Forelimb muscle (tissue), 1 donor: Measurements from ENCODE around the gene SPATA21. TPM values are rescaled to one million over a fixed set of nuclear protein-coding genes. Genes with fewer than 3 reads are reported as not detected.
A peak's percentile ranks its signal among the peaks of the same experiment; 100 is the strongest.

Source experiments
- DNase-seq: peaks from one replicate; pipeline ENCODE4 v3.0.0-alpha.2; 2013; ENCODE audit warnings: low read depth
- polyA plus RNA-seq: library from polyadenylated mRNA; unstranded; fragments of 120-200 nt; gene quantifications from one replicate; pipeline ENCODE4 v1.2.1, GENCODE V29; 2013; ENCODE audit not compliant: insufficient read length

Gene SPATA21
- polyA plus RNA-seq, 1 donor: not detected

DNA sequence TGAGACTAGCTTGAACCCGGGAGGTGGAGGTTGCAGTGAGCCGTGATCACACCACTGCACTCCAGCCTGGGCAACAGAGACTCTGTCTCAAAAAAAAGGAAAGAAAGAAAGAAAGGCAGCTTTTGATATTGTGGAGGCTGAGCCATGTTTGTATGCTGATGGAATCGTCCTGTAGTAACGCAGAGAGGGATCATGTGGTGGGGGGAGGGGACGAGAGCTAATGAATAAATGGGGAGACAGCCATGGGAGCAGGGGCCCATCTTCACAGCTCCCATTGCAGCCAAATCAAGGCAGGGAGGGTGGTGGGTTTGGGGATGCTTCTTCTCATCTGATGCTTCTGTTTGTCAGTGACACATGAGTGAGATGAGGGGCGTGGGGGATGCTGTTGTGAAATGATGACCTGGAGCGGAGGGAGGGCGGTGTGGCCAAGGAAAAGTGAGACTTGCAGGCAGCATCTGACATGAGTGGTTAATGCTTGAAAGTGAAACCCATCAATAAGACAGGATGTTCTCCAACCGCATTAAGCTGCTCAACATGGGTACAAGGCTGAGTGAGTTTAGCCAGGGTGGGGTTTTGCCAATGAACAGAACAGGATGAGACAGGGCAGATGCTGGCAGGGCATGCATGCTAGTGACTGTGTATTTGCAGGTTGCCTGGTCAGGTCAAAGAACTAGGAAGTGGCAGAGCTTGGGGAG lies 16.7 kb downstream of the SPATA21 start:
- no peak for DNase-seq

- DNase-seq: no peak
Observed at GRCh38 chr1:16418823-16419425, 18.3 kb downstream of the SPATA21 start.

DNA sequence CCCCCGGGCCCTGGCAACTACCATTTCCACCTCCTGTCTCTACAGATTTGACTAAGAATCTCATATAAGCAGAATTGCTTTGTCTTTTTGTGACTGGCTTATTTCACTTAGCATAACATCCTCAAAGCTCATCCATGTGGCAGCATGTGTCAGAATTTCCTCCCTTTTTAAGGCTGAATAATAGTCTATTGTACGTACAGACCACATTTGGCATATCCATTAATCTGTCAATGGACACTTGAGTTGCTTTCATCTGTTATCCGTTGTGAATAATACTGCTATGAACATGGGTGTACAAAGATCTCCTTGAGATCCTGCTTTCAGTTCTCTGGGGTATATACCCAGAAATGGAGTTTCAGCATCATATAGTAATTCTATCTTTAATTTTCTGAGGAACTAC lies 24.0 kb downstream of the SPATA21 start:
- DNase-seq: no peak

DNA sequence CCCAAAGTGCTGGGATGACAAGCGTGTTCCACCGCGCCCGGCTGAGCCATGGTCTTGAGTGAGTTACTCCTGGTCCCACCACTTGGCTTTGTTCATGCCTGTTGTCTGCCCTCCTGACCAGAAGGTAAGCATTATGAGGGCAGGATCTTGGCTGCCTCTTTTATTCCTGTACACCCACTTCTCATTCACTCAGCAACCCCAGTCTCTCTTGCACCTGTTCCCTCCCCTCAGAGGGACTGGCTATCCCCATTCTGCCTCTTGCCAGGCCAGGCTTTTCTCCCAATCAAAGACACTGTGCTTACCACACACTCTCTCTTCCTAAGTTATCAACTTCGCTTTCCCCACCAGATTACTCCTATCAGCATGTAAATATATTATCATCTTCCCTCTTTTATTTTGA lies 26.4 kb downstream of the SPATA21 start:
- no peak for DNase-seq

- no peak for DNase-seq
Observed at GRCh38 chr1:16409536-16410152, 27.6 kb downstream of the SPATA21 start.

DNA sequence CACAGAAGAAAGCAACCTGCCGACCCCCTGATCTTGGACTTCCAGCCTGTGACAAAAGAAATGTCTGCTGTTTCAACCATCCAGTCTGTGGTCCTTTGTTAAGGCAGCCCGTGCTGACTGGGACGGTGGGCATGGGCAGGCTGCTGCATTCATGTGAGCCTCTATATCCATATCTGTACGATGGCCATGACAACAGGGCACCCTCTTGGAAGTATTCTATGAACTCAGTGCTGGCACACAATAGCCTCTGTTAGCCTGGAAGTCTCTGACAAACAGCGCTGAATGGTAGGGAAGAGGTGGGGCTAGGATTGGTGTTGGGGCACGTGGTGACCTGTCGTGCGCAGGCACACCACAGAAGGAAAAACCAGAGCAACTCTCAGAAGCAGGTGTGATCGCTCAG lies 30.4 kb downstream of the SPATA21 start:
- no peak for DNase-seq

GRCh38 chr1:16405441-16405840 lies 31.8 kb downstream of the SPATA21 start:
- DNase-seq: no peak

GRCh38 chr1:16402742-16403141 lies 34.5 kb downstream of the SPATA21 start:
- no peak for DNase-seq

- DNase-seq: no peak
Observed at GRCh38 chr1:16398371-16398953, 38.8 kb downstream of the SPATA21 start.

DNA sequence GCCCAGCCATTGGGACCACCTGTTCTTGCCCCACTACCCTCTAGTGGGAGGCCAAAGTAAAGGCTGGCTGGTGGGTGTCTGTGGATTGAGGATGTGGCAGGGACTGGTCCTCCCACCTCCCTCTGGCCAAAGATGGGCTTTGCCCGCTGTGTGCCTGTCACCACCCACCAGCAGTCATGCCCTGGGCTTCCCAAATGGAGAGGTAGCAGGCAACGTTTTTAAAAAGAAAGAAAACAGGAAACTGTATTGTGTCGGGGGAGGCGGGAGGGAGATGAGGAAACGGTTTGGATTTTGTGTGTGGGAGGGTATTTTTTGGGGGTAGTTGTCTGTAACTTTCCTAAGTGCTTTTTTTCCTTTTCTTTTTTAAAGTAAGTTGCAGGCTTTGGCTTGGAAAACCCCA lies 40.1 kb downstream of the SPATA21 start:
- DNase-seq: no peak

GRCh38 chr1:16396591-16396990 lies 40.6 kb downstream of the SPATA21 start:
- no peak for DNase-seq

- no peak for DNase-seq
Observed at GRCh38 chr1:16394977-16395376, 42.2 kb downstream of the SPATA21 start.

GRCh38 chr1:16393570-16394521 lies 43.4 kb downstream of the SPATA21 start:
- DNase-seq: no peak

DNA sequence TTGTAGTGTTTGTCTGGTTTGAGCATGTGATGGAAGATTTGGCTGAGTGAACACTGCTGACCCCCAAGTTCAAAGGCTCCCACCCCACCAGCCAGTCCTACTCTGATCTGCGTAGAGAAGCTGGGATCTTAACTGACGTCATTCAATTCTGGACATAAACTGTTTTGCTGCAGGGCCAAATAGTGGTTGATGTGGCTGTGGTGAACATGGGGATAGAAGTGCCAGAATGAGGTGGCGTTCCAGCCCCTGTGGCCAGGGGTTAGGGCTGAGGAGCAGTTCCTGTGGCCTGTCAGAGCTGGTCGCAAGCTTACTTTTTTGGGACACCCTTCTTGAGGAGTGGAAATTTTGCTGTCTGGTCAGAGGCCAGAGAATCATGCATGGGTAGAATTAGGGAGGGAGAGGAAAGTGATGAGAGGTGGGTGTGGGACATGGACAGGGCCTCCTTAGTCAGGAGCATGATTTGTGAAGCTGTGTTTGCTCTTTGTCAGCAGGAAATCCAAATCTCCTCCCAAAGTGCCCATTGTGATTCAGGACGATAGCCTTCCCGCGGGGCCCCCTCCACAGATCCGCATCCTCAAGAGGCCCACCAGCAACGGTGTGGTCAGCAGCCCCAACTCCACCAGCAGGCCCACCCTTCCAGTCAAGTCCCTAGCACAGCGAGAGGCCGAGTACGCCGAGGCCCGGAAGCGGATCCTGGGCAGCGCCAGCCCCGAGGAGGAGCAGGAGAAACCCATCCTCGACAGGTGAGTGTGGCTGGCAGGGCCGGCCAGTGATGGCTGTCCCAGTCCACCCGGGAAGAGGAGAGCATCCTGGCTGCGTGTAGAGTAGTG lies 44.3 kb downstream of the SPATA21 start:
- no peak for DNase-seq

GRCh38 chr1:16391411-16391810 lies 45.8 kb downstream of the SPATA21 start:
- no peak for DNase-seq

DNA sequence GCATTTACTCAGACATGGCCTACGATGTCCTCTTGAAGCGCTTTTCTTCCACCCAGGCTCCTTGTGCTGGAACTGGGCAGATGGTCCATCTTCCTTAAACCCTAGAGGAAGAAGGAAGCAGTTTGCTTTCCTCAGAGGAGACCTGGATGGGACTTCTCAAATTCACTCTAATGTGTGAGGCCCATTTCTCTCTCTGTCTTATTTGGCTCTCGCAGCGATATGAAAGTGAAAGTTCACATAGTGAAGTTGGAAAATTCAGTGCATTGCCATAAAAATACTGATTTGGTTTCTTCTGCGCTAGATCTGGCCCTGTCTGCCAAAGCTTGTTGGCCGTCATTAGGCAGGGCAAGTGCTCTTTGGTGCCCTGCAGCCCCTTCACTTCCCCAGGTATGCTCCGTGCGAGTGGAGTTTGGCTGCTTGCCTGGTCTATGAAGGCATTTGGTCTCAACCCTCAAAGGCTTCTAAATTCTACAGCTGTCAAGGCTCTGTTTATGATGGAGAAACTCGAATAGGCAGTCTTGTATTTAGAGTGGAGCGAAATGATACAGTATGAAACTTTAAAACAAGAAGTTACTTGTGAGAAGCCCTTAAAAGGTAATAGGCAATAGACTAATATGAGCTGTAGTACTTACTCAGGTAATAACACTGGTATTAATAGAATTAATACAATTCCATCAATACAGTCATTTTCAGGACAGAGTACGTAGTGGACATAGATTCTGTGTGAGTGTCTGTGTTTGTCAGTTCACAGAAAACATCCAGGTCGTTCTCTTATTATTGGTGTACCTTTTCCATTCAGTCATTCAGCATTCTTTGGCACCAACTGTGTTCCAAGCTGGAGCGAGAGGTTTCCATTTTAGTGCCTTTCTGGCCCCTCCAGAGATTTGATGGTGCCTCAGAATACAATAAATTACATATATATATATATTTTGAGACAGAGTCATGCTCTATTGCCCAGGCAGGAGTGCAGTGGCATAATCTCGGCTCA lies 49.7 kb downstream of the SPATA21 start:
- DNase-seq: peak; percentile 61

DNA sequence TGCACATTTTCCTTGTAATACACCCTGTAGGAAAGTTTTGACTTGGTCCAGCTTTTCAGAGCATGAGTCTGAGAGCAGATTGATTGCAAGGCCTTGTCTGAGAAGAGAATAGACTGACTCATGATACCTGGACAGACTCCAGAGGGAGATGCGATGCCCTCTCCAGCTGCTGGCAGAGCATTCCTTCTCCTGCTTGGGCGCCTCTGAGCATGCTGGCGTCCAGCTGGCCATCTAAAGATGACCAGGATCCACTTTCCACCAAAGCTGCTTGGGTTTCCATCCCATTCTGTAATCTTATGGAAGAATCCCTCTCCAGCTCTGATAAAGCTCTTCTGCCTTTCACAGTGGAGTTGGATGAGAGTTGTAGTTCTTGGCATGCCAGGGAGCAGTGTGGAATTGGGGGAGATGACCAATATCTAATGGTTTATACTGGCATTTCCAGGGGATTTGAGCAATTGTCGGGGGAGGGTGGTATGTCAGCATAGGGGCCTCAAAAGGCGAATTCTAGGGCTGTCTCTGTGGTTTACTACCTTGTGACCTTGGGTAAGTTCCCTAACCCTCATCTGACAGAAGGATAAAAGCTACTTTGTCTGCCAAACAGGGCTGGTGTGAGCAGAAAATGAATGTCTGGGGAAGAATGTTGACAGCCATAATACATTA lies 50.6 kb downstream of the SPATA21 start:
- no peak for DNase-seq

DNA sequence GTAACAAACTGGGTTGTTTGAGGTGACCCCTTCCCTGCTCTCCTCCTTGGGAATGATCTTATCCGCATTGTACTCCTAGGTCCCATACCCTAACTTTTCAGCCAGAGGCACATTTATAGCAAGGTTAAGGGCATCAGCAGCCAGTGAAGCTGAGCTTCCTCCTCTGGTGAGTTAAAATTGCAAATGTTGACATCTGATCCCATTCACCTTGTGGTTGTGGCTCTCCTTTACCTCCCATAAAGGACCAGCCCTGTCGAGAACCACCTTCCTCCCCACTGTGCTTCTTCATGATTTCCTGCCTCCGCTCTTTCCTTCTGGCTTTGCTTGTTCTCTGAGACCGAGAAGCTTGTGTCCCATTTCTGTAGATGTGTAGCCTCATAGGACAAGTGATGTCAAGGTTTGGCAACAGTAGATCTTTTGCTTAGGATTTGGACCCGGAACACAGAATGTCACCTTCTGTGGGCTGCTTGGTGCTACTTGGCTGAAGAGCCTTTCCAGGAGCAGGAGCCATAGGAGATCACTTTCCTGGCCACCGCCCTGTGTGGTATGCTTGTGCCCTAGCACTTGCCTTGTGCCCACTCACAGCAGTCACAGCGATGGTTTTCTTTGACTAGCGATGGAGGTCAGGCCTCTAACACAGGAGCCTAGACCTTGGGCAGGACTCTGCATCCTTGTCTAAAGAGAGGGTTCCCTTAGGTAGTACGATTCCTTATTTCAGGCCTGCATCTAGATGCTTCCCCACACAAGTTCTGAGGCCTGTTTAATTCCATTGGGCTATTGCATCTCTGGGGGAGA lies 51.4 kb downstream of the SPATA21 start:
- no peak for DNase-seq
